ENCODE measurements around the gene ZBTB2.

ZBTB2 gene, protein sequence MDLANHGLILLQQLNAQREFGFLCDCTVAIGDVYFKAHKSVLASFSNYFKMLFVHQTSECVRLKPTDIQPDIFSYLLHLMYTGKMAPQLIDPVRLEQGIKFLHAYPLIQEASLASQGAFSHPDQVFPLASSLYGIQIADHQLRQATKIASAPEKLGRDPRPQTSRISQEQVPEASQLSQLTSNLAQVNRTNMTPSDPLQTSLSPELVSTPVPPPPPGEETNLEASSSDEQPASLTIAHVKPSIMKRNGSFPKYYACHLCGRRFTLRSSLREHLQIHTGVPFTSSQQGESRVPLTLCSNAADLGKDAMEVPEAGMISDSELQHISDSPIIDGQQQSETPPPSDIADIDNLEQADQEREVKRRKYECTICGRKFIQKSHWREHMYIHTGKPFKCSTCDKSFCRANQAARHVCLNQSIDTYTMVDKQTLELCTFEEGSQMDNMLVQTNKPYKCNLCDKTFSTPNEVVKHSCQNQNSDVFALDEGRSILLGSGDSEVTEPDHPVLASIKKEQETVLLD

GRCh38 chr6:151391471-151392413, at the start of gene ZBTB2:
Gene ZBTB2, minus strand, starts transcription at chr6:151391559. Its CDS starts 17,922 bp downstream, at chr6:151373637.
- no peak for TF ChIP-seq SUZ12 (IDR thresholded peaks at IDR 0.05; ENCODE audit: extremely low read depth, insufficient read depth, insufficient read length)
- TF ChIP-seq YY1 (IDR thresholded peaks at IDR 0.05; ENCODE audit: insufficient read depth, insufficient read length), result no peak
- no peak for TF ChIP-seq ZNF274 (IDR thresholded peaks at IDR 0.05; ENCODE audit: low read depth, low read length)
- Histone ChIP-seq H3K9ac (ENCODE audit: insufficient read length, low read depth) (peak within 1 kb of the TSS; percentile 92), H3K27me3 (ENCODE audit: insufficient read depth, insufficient read length) (no peaks in the 10 kb centered on the region), H3K9me3 (ENCODE audit: insufficient read depth, low read length) (no peaks in the 10 kb centered on the region), H3K4me1 (ENCODE audit: insufficient read depth, insufficient read length) (no peaks in the 10 kb centered on the region), H3K36me3 (ENCODE audit: insufficient read depth, insufficient read length, low read length) (peaks cover 19% of the 10 kb centered on the region), H3K4me3 (ENCODE audit: insufficient read length, low read depth) (peak within 1 kb of the TSS; percentile 71)
- DNase-seq (ENCODE audit: low read depth, low spot score), result no peak

- no peak overlapping the region for H3K9ac ChIP-seq (ENCODE audit: insufficient read length, low read depth)
- no peaks in the 10 kb centered on the region for H3K27me3 ChIP-seq (ENCODE audit: insufficient read depth, insufficient read length)
- TF ChIP-seq ZNF274 (IDR thresholded peaks at IDR 0.05; ENCODE audit: low read depth, low read length), result no peak
- TF ChIP-seq YY1 (IDR thresholded peaks at IDR 0.05; ENCODE audit: insufficient read depth, insufficient read length), result no peak
- TF ChIP-seq SUZ12 (IDR thresholded peaks at IDR 0.05; ENCODE audit: extremely low read depth, insufficient read depth, insufficient read length), result no peak
- H3K9me3 ChIP-seq (ENCODE audit: insufficient read depth, low read length), result no peaks in the 10 kb centered on the region
- H3K36me3 ChIP-seq (ENCODE audit: insufficient read depth, insufficient read length, low read length), result peaks cover 52% of the 10 kb centered on the region
- no peaks in the 10 kb centered on the region for H3K4me1 ChIP-seq (ENCODE audit: insufficient read depth, insufficient read length)
- DNase-seq (ENCODE audit: low read depth, low spot score), result no peak
- no peak overlapping the region for H3K4me3 ChIP-seq (ENCODE audit: insufficient read length, low read depth)
Observed at GRCh38 chr6:151440930-151441329, 49.6 kb upstream of the ZBTB2 start.

DNA sequence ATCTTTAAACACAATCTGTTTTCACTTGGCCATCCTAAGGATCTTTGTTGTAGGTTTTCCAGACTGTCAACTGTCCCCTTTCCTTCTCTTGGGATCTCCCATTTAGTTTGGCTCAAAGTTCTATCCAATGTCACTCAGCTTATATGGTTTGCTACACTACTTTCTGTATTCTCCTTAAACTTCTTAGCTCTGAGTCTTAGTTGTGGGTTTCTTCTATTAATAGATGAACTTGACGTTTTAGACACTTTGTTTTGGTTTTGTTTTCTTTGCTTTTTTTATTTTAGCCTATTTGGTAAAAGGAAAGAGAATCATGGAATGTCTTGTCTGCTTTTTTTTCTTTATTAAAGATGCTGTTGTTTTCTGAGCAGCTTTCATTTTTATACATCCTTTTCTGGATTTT, 49.1 kb upstream of the ZBTB2 start:
- no peak for DNase-seq (ENCODE audit: low read depth, low spot score)
- H3K4me1 ChIP-seq (ENCODE audit: insufficient read depth, insufficient read length), result no peaks in the 10 kb centered on the region
- no peaks in the 10 kb centered on the region for H3K9me3 ChIP-seq (ENCODE audit: insufficient read depth, low read length)
- H3K27me3 ChIP-seq (ENCODE audit: insufficient read depth, insufficient read length), result no peaks in the 10 kb centered on the region
- H3K36me3 ChIP-seq (ENCODE audit: insufficient read depth, insufficient read length, low read length), result peaks cover 50% of the 10 kb centered on the region
- H3K4me3 ChIP-seq (ENCODE audit: insufficient read length, low read depth), result no peak overlapping the region
- TF ChIP-seq YY1 (IDR thresholded peaks at IDR 0.05; ENCODE audit: insufficient read depth, insufficient read length) (no peak), SUZ12 (IDR thresholded peaks at IDR 0.05; ENCODE audit: extremely low read depth, insufficient read depth, insufficient read length) (no peak), ZNF274 (IDR thresholded peaks at IDR 0.05; ENCODE audit: low read depth, low read length) (no peak)
- H3K9ac ChIP-seq (ENCODE audit: insufficient read length, low read depth), result no peak overlapping the region

DNA sequence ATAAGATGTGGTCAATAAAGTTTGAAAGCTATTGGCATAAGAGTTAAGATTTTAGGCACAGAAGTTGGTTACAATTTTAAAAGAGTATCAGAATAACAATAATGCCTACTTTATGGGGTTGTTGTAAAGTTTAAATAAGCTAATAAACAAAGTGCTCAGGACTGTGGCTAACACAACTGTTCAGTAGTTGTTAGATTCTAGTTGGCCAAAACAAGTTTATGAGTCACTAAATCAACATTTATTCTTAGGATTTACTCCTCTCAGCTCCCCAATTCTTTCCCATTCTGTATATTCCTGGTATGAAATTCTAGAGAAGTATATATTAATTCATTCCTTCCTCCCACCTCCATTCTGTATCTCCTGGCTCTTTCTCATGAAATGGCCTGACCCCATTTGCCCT, 46.0 kb upstream of the ZBTB2 start:
- peaks cover 36% of the 10 kb centered on the region for H3K36me3 ChIP-seq (ENCODE audit: insufficient read depth, insufficient read length, low read length)
- H3K9me3 ChIP-seq (ENCODE audit: insufficient read depth, low read length), result no peaks in the 10 kb centered on the region
- no peak for TF ChIP-seq YY1 (IDR thresholded peaks at IDR 0.05; ENCODE audit: insufficient read depth, insufficient read length)
- no peak for TF ChIP-seq ZNF274 (IDR thresholded peaks at IDR 0.05; ENCODE audit: low read depth, low read length)
- no peak for TF ChIP-seq SUZ12 (IDR thresholded peaks at IDR 0.05; ENCODE audit: extremely low read depth, insufficient read depth, insufficient read length)
- H3K9ac ChIP-seq (ENCODE audit: insufficient read length, low read depth), result no peak overlapping the region
- no peak overlapping the region for H3K4me3 ChIP-seq (ENCODE audit: insufficient read length, low read depth)
- no peaks in the 10 kb centered on the region for H3K4me1 ChIP-seq (ENCODE audit: insufficient read depth, insufficient read length)
- no peaks in the 10 kb centered on the region for H3K27me3 ChIP-seq (ENCODE audit: insufficient read depth, insufficient read length)
- DNase-seq (ENCODE audit: low read depth, low spot score), result no peak

DNA sequence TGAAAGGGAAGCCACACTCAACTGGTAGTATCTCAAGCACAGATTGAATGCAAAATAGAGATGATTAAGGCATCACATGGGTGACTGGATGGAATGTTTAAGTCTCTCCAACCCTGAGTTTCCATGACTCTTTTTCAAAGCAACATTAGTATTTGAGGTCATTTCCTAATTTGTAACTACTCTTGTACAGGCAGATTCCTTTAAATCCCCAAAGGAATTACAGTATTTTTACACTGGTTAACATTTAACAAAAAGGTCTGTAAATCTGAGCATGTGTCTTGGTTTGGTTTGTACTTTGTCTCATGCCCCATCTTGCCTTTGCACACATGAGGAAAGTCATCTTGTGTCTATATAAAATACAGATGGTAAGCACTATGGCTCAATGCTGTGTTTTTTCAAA, 45.4 kb upstream of the ZBTB2 start:
- DNase-seq (ENCODE audit: low read depth, low spot score), result no peak
- no peak for TF ChIP-seq SUZ12 (IDR thresholded peaks at IDR 0.05; ENCODE audit: extremely low read depth, insufficient read depth, insufficient read length)
- TF ChIP-seq YY1 (IDR thresholded peaks at IDR 0.05; ENCODE audit: insufficient read depth, insufficient read length), result no peak
- no peak for TF ChIP-seq ZNF274 (IDR thresholded peaks at IDR 0.05; ENCODE audit: low read depth, low read length)
- Histone ChIP-seq H3K9me3 (ENCODE audit: insufficient read depth, low read length) (no peaks in the 10 kb centered on the region), H3K9ac (ENCODE audit: insufficient read length, low read depth) (no peak overlapping the region), H3K36me3 (ENCODE audit: insufficient read depth, insufficient read length, low read length) (peaks cover 34% of the 10 kb centered on the region), H3K4me1 (ENCODE audit: insufficient read depth, insufficient read length) (no peaks in the 10 kb centered on the region), H3K27me3 (ENCODE audit: insufficient read depth, insufficient read length) (no peaks in the 10 kb centered on the region), H3K4me3 (ENCODE audit: insufficient read length, low read depth) (no peak overlapping the region)

DNA sequence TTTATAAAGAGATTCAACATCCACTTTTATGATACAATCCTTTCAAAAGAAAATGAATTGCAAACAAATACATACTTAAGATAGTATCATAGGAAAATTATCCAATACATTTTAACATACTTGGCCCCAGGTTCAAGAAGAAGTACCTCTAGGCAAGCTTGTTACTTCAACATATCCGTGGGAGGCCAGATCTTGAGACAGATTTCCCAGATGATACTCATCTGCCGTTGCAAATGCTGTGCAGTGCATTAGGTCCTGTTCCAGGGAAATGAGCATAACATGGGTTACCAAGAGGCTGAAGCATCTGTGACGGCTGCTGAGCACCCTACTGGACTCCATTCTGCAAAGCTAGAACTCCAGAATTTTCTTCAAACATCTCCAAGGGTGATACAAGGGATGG, 44.9 kb upstream of the ZBTB2 start:
- Histone ChIP-seq H3K9me3 (ENCODE audit: insufficient read depth, low read length) (no peaks in the 10 kb centered on the region), H3K27me3 (ENCODE audit: insufficient read depth, insufficient read length) (no peaks in the 10 kb centered on the region), H3K4me1 (ENCODE audit: insufficient read depth, insufficient read length) (no peaks in the 10 kb centered on the region), H3K9ac (ENCODE audit: insufficient read length, low read depth) (no peak overlapping the region), H3K4me3 (ENCODE audit: insufficient read length, low read depth) (no peak overlapping the region), H3K36me3 (ENCODE audit: insufficient read depth, insufficient read length, low read length) (peaks cover 31% of the 10 kb centered on the region)
- TF ChIP-seq ZNF274 (IDR thresholded peaks at IDR 0.05; ENCODE audit: low read depth, low read length) (no peak), SUZ12 (IDR thresholded peaks at IDR 0.05; ENCODE audit: extremely low read depth, insufficient read depth, insufficient read length) (no peak), YY1 (IDR thresholded peaks at IDR 0.05; ENCODE audit: insufficient read depth, insufficient read length) (no peak)
- no peak for DNase-seq (ENCODE audit: low read depth, low spot score)
